PFSK-1 (cell line): ENCODE data around the gene PLAAT5.

ENCODE experiments used
- POLR2AphosphoS5 ChIP-seq: IDR thresholded peaks from 2 replicates; pipeline ENCODE4 v1.6.1; 2012; ENCODE audit warnings: low read depth, mild to moderate bottlenecking, control low read depth, low read length, moderate library complexity
- REST ChIP-seq, 2 experiments: IDR thresholded peaks; 2 replicates each; pipeline versions ENCODE4 v1.6.1 to v1.8.0; 2011 to 2012; ENCODE audit warnings: low read depth in 2 of 2, low read length in 2 of 2, control low read depth in 1 of 2, inconsistent platforms in 1 of 2, mild to moderate bottlenecking in 1 of 2, moderate library complexity in 1 of 2; ENCODE audit not compliant: insufficient read depth in 1 of 2
- SIN3A ChIP-seq: IDR thresholded peaks from 2 replicates; pipeline ENCODE4 v1.6.1; 2012; ENCODE audit warnings: mild to moderate bottlenecking, low read length, moderate library complexity, borderline replicate concordance; ENCODE audit not compliant: insufficient read depth

- no peak for TF ChIP-seq REST (IDR thresholded peaks at IDR 0.05; ENCODE audit: insufficient read depth in 1 of 2, low read depth in 2 of 2, low read length in 2 of 2)
- no peak for TF ChIP-seq POLR2AphosphoS5
- no peak for TF ChIP-seq SIN3A
These were observed 62.9 kb downstream of the PLAAT5 start for GRCh38 chr11:63427971-63428508.
